Measurements from ENCODE around the gene WDR17. TPM values are rescaled to one million over a fixed set of nuclear protein-coding genes. Genes with fewer than 3 reads are reported as not detected.

WDR17 gene
- total RNA-seq, 1 donor from 2014 or later = 2.2 TPM

Other genes with a start within 250 kb of the WDR17 start
- not detected in 2 replicates for gene SPATA4, start 129.7 kb downstream of the WDR17 start, total RNA-seq
- not detected in 2 replicates for gene ASB5, start 203.4 kb downstream of the WDR17 start, total RNA-seq